GM23248 (cell line): Measurements from ENCODE around the gene MAML3. TPM values are rescaled to one million over a fixed set of nuclear protein-coding genes. Genes with fewer than 3 reads are reported as not detected.

Source experiments
- DNase-seq: peaks from one replicate; pipeline ENCODE4 v3.0.0-alpha.2; 2015
- H2AFZ ChIP-seq: fragments of 200-600 bp; sonication (generic); 2 replicates; pipeline ENCODE4 v1.6.1; 2016; ENCODE audit warnings: antibody characterized with exemption
- H3F3A ChIP-seq: fragments of 200-600 bp; sonication (generic); 2 replicates; pipeline ENCODE4 v1.6.1; 2016; ENCODE audit warnings: mild to moderate bottlenecking, antibody characterized with exemption, mixed run types; ENCODE audit not compliant: insufficient read depth
- H3K27ac ChIP-seq: fragments of 200-600 bp; sonication (generic); 2 replicates; pipeline ENCODE4 v1.5.1; 2016; ENCODE audit warnings: mild to moderate bottlenecking
- H3K27me3 ChIP-seq: fragments of 200-600 bp; sonication (generic); replicated peaks from 2 replicates; pipeline ENCODE4 v1.6.1; 2016; ENCODE audit warnings: mild to moderate bottlenecking; ENCODE audit not compliant: insufficient read depth
- H3K36me3 ChIP-seq: fragments of 200-600 bp; sonication (generic); 2 replicates; pipeline ENCODE4 v1.6.1; 2016; ENCODE audit warnings: low read depth, mild to moderate bottlenecking
- H3K4me1 ChIP-seq: fragments of 200-600 bp; sonication (generic); 2 replicates; pipeline ENCODE4 v1.6.1; 2016; ENCODE audit warnings: mild to moderate bottlenecking; ENCODE audit not compliant: insufficient read depth
- H3K4me2 ChIP-seq: fragments of 200-600 bp; sonication (generic); one replicate; pipeline ENCODE4 v1.6.1; 2016; ENCODE audit warnings: mild to moderate bottlenecking; ENCODE audit not compliant: unreplicated experiment
- H3K4me3 ChIP-seq: fragments of 200-600 bp; sonication (generic); 2 replicates; pipeline ENCODE4 v1.5.1; 2016; ENCODE audit warnings: mild to moderate bottlenecking
- H3K79me2 ChIP-seq: fragments of 200-600 bp; sonication (generic); 2 replicates; pipeline ENCODE4 v1.6.1; 2016; ENCODE audit warnings: mild to moderate bottlenecking; ENCODE audit not compliant: insufficient read depth
- H3K9ac ChIP-seq: fragments of 200-600 bp; sonication (generic); 2 replicates; pipeline ENCODE4 v1.6.1; 2016; ENCODE audit warnings: mild to moderate bottlenecking
- H3K9me2 ChIP-seq: fragments of 200-600 bp; sonication (generic); 2 replicates; pipeline ENCODE4 v1.6.1; 2016; ENCODE audit warnings: mixed run types, mild to moderate bottlenecking, moderate library complexity; ENCODE audit not compliant: insufficient read depth
- H3K9me3 ChIP-seq: fragments of 200-600 bp; sonication (generic); one replicate; pipeline ENCODE4 v1.6.1; 2017; ENCODE audit warnings: low read depth
- H4K20me1 ChIP-seq: fragments of 200-600 bp; sonication (generic); 2 replicates; pipeline ENCODE4 v1.6.0; 2016; ENCODE audit not compliant: insufficient read depth
- EZH2 ChIP-seq: fragments of 200-600 bp; sonication (generic); IDR thresholded peaks from 2 replicates; pipeline ENCODE4 v1.6.1; 2018; ENCODE audit warnings: antibody characterized with exemption, mild to moderate bottlenecking; ENCODE audit not compliant: insufficient read depth, poor library complexity, severe bottlenecking
- EZH2phosphoT487 ChIP-seq: fragments of 200-600 bp; sonication (generic); IDR thresholded peaks from 2 replicates; pipeline ENCODE4 v1.6.1; 2018; ENCODE audit warnings: antibody characterized with exemption, moderate library complexity, mild to moderate bottlenecking, low read depth; ENCODE audit not compliant: insufficient read depth
- WGBS, 2 experiments: methylation state at CpG; one replicate each; pipeline ENCODE4 v1.1.6; 2015 to 2017; ENCODE audit warnings: low lambda C conversion rate in 2 of 2, low coverage in 1 of 2; ENCODE audit errors: missing lambda C conversion rate in 2 of 2; 5-methylcytosine and 5-hydroxymethylcytosine counted together
- in situ Hi-C: fragments of 300-500 bp; cut with MboI; formaldehyde crosslinking; loops from 2 replicates; pipeline ENCODE4 v1.15.0; 2020
- polyA plus RNA-seq: library from polyadenylated mRNA; unstranded; fragments of >200 nt; fragmentation: Nextera tagmentation; extraction: Ambion mirVana; gene quantifications from 2 replicates; pipeline ENCODE4 v1.2.1, GENCODE V29; 2016
- total RNA-seq: library from RNA; depleted of rRNA; stranded (reverse); fragments of >200 nt; shearing (Covaris generic); gene quantifications from 2 replicates; pipeline ENCODE4 v1.2.3, GENCODE V29; 2014

Gene MAML3
- total and polyA plus RNA-seq, 2 experiments from 2014 or later: 0.96 to 1.5 TPM

DNA sequence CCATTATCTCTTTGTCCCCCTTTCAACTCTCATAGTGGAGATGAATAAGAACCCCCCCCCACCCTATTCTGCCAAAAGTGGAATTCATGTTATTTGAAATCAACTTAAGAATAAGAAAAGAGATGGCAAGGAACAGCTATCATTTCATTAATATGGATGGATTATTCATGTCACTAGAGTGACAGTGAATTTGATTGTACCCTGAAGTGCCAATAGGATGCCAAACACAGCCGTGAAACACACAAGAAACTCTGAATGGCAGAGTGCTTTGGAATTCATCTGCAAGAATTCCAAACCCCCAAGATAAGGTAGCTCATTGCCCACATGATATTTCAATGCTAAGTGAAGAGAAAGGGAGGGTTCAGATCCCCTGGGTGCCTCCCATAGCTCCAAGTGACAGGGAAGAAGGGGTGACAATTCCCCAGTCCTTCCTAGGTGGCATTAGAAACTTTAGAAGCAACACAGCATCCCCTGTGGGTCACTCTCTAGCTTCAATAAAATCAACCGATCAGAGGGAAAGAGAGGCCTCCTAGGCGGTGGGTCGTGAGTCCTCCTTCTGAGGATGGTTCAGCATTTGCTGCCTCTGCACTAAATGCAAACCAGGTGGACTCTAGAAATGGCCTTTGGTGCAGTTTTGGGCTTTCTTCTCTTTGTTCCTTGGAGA lies 404.0 kb downstream of the MAML3 start:
- Histone ChIP-seq H3K79me2 (no peaks in the 10 kb centered on the region), H3K9ac (no peak overlapping the region), H3K4me3 (no peak overlapping the region), H2AFZ (no peak overlapping the region), H3K9me2 (no peaks in the 10 kb centered on the region), H3K4me2 (no peak overlapping the region), H3F3A (no peaks in the 10 kb centered on the region), H3K9me3 (no peaks in the 10 kb centered on the region), H4K20me1 (no peaks in the 10 kb centered on the region), H3K27me3 (no peaks in the 10 kb centered on the region), H3K36me3 (no peaks in the 10 kb centered on the region), H3K4me1 (no peaks in the 10 kb centered on the region), H3K27ac (no peak overlapping the region)
- TF ChIP-seq EZH2phosphoT487 (no peak), EZH2 (no peak)
- in situ Hi-C loops: loop anchor here (25.0 kb wide), 1 partner anchor 512 kb away; no protein-coding TSS in a partner anchor
- DNase-seq: no peak
- WGBS, 2 experiments: 80 to 88% methylated on average over 4 of the region's 4 CpGs

DNA sequence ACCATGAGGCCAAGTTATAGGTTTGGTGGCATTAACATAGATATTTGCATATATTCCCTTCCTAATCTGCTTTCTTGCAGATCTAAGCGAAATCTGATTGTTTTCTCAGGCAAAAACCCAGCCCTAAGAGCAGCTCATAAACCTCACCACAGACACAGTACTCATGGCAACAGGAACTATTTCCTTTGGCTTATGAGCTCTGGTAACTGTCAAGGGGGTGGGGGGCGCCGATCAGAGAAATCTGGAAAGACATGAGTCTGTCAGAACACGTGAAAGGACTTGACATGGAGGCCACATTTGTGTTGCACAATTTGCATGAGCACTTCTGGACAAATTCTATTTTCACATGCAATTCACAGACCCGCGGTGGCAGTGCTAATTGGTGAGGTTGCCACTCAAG lies 404.6 kb downstream of the MAML3 start:
- Histone ChIP-seq H3K79me2 (no peaks in the 10 kb centered on the region), H3K4me2 (no peak overlapping the region), H3K9ac (no peak overlapping the region), H2AFZ (no peak overlapping the region), H3K4me1 (no peaks in the 10 kb centered on the region), H3K9me3 (no peaks in the 10 kb centered on the region), H3K27ac (no peak overlapping the region), H3F3A (no peaks in the 10 kb centered on the region), H4K20me1 (no peaks in the 10 kb centered on the region), H3K9me2 (no peaks in the 10 kb centered on the region), H3K27me3 (no peaks in the 10 kb centered on the region), H3K36me3 (no peaks in the 10 kb centered on the region), H3K4me3 (no peak overlapping the region)
- in situ Hi-C loops: loop anchor here (25.0 kb wide), 1 partner anchor 513 kb away; no protein-coding TSS in a partner anchor
- no peak for DNase-seq
- no peak for TF ChIP-seq EZH2phosphoT487
- no peak for TF ChIP-seq EZH2
- WGBS, 2 experiments: 68 to 71% methylated on average over 6 of the region's 6 CpGs

DNA sequence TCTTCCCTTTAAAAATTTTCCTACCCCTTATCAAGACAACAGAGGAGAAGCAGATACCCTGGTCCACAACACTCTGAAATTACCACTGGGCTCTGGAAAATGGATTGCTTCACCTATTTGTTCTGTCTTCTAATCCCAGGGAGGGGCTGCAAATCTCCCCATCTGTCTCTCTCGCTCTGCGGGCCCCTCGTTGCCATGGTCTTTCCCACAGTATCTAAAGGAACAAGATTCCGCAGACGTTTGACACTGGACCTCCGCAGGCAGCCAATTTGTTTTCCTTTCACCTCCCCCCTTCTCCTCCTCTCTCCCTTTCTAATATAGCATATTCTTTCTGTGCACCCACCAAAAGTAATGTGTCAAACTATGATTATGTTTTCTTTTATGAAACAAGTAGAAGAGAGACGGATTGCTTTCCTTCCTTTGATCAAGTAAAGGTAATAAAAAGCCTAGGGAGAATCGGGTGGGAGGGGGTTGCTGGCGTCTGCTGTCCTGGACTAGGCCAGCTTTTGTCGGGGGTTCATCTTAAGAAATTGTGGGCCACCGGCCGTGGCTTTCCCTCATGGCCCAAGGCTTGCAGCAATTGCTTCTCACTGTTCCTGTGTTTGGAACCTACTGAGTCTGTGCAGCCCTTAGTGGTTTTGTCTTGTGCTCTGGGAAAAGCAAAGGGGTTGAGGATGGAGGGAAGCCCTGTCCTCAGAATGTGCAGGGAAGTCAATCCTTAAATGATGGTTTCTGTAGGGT lies 407.4 kb downstream of the MAML3 start:
- no peak for DNase-seq
- no peak overlapping the region for H3K27ac ChIP-seq
- WGBS, 2 experiments: 70 to 72% methylated on average over 12 of the region's 12 CpGs
- H3K4me2 ChIP-seq: no peak overlapping the region
- no peak overlapping the region for H3K4me3 ChIP-seq
- H3F3A ChIP-seq: no peaks in the 10 kb centered on the region
- H3K4me1 ChIP-seq: no peaks in the 10 kb centered on the region
- H3K9me3 ChIP-seq: no peaks in the 10 kb centered on the region
- H3K9ac ChIP-seq: no peak overlapping the region
- no peak for TF ChIP-seq EZH2phosphoT487
- no peak for TF ChIP-seq EZH2
- no peaks in the 10 kb centered on the region for H4K20me1 ChIP-seq
- in situ Hi-C loops: loop anchor here (25.0 kb wide), 1 partner anchor 516 kb away; no protein-coding TSS in a partner anchor
- H3K9me2 ChIP-seq: no peaks in the 10 kb centered on the region
- H3K27me3 ChIP-seq: no peaks in the 10 kb centered on the region
- no peaks in the 10 kb centered on the region for H3K36me3 ChIP-seq
- H2AFZ ChIP-seq: no peak overlapping the region
- no peaks in the 10 kb centered on the region for H3K79me2 ChIP-seq

DNA sequence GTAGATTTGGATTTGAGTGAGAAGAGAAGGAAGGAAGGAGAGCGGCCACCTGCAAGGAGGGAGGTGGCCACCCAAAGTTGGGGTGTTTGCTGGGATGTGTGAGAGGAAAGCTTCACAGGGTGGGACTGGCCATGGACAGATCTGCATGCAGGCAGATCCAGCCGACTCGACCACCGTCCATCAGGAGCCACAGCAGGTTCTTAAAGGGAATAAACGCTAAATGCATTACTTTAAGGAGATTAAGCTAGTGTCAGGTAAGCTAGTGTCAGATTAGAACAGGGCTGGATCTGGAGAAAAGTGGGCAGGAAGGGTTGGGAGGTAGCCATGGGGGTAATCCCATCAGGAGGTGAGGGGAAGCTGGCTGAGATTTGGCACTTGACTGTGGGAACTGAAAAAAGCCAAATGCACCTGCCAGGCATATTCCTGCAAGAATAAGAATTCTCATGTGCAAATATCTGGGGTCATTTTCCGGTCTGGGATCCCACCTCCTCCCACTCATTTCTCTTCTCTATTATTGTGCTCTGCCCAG lies 408.8 kb downstream of the MAML3 start:
- no peak for DNase-seq
- no peaks in the 10 kb centered on the region for H3K27me3 ChIP-seq
- no peaks in the 10 kb centered on the region for H3K36me3 ChIP-seq
- no peak overlapping the region for H3K9ac ChIP-seq
- H3K4me3 ChIP-seq: no peak overlapping the region
- no peak overlapping the region for H3K4me2 ChIP-seq
- no peaks in the 10 kb centered on the region for H4K20me1 ChIP-seq
- no peaks in the 10 kb centered on the region for H3K79me2 ChIP-seq
- in situ Hi-C loops: loop anchor here (25.0 kb wide), 1 partner anchor 517 kb away; no protein-coding TSS in a partner anchor
- no peak overlapping the region for H2AFZ ChIP-seq
- H3K9me3 ChIP-seq: no peaks in the 10 kb centered on the region
- H3K4me1 ChIP-seq: peaks cover 7% of the 10 kb centered on the region
- no peak overlapping the region for H3K27ac ChIP-seq
- TF ChIP-seq EZH2 (no peak), EZH2phosphoT487 (no peak)
- no peaks in the 10 kb centered on the region for H3K9me2 ChIP-seq
- 89 to 92% methylated on average over 6 of the region's 6 CpGs for WGBS, 2 experiments
- no peaks in the 10 kb centered on the region for H3F3A ChIP-seq
